GM23248 (cell line): ENCODE measurements around the gene RAB9B. TPM values are rescaled to one million over a fixed set of nuclear protein-coding genes. Genes with fewer than 3 reads are reported as not detected.
A peak's percentile ranks its signal among the peaks of the same experiment; 100 is the strongest.

ENCODE experiments used
- DNase-seq: peaks from one replicate; pipeline ENCODE4 v3.0.0-alpha.2; 2015
- H2AFZ ChIP-seq: fragments of 200-600 bp; sonication (generic); 2 replicates; pipeline ENCODE4 v1.6.1; 2016; ENCODE audit warnings: antibody characterized with exemption
- H3F3A ChIP-seq: fragments of 200-600 bp; sonication (generic); 2 replicates; pipeline ENCODE4 v1.6.1; 2016; ENCODE audit warnings: mild to moderate bottlenecking, antibody characterized with exemption, mixed run types; ENCODE audit not compliant: insufficient read depth
- H3K27ac ChIP-seq: fragments of 200-600 bp; sonication (generic); 2 replicates; pipeline ENCODE4 v1.5.1; 2016; ENCODE audit warnings: mild to moderate bottlenecking
- H3K27me3 ChIP-seq: fragments of 200-600 bp; sonication (generic); replicated peaks from 2 replicates; pipeline ENCODE4 v1.6.1; 2016; ENCODE audit warnings: mild to moderate bottlenecking; ENCODE audit not compliant: insufficient read depth
- H3K36me3 ChIP-seq: fragments of 200-600 bp; sonication (generic); 2 replicates; pipeline ENCODE4 v1.6.1; 2016; ENCODE audit warnings: low read depth, mild to moderate bottlenecking
- H3K4me1 ChIP-seq: fragments of 200-600 bp; sonication (generic); 2 replicates; pipeline ENCODE4 v1.6.1; 2016; ENCODE audit warnings: mild to moderate bottlenecking; ENCODE audit not compliant: insufficient read depth
- H3K4me2 ChIP-seq: fragments of 200-600 bp; sonication (generic); one replicate; pipeline ENCODE4 v1.6.1; 2016; ENCODE audit warnings: mild to moderate bottlenecking; ENCODE audit not compliant: unreplicated experiment
- H3K4me3 ChIP-seq: fragments of 200-600 bp; sonication (generic); 2 replicates; pipeline ENCODE4 v1.5.1; 2016; ENCODE audit warnings: mild to moderate bottlenecking
- H3K79me2 ChIP-seq: fragments of 200-600 bp; sonication (generic); 2 replicates; pipeline ENCODE4 v1.6.1; 2016; ENCODE audit warnings: mild to moderate bottlenecking; ENCODE audit not compliant: insufficient read depth
- H3K9ac ChIP-seq: fragments of 200-600 bp; sonication (generic); 2 replicates; pipeline ENCODE4 v1.6.1; 2016; ENCODE audit warnings: mild to moderate bottlenecking
- H3K9me2 ChIP-seq: fragments of 200-600 bp; sonication (generic); 2 replicates; pipeline ENCODE4 v1.6.1; 2016; ENCODE audit warnings: mixed run types, mild to moderate bottlenecking, moderate library complexity; ENCODE audit not compliant: insufficient read depth
- H3K9me3 ChIP-seq: fragments of 200-600 bp; sonication (generic); one replicate; pipeline ENCODE4 v1.6.1; 2017; ENCODE audit warnings: low read depth
- H4K20me1 ChIP-seq: fragments of 200-600 bp; sonication (generic); 2 replicates; pipeline ENCODE4 v1.6.0; 2016; ENCODE audit not compliant: insufficient read depth
- EZH2 ChIP-seq: fragments of 200-600 bp; sonication (generic); IDR thresholded peaks from 2 replicates; pipeline ENCODE4 v1.6.1; 2018; ENCODE audit warnings: antibody characterized with exemption, mild to moderate bottlenecking; ENCODE audit not compliant: insufficient read depth, poor library complexity, severe bottlenecking
- EZH2phosphoT487 ChIP-seq: fragments of 200-600 bp; sonication (generic); IDR thresholded peaks from 2 replicates; pipeline ENCODE4 v1.6.1; 2018; ENCODE audit warnings: antibody characterized with exemption, moderate library complexity, mild to moderate bottlenecking, low read depth; ENCODE audit not compliant: insufficient read depth
- WGBS, 2 experiments: methylation state at CpG; one replicate each; pipeline ENCODE4 v1.1.6; 2015 to 2017; ENCODE audit warnings: low lambda C conversion rate in 2 of 2, low coverage in 1 of 2; ENCODE audit errors: missing lambda C conversion rate in 2 of 2; 5-methylcytosine and 5-hydroxymethylcytosine counted together
- in situ Hi-C: fragments of 300-500 bp; cut with MboI; formaldehyde crosslinking; loops from 2 replicates; pipeline ENCODE4 v1.15.0; 2020
- polyA plus RNA-seq: library from polyadenylated mRNA; unstranded; fragments of >200 nt; fragmentation: Nextera tagmentation; extraction: Ambion mirVana; gene quantifications from 2 replicates; pipeline ENCODE4 v1.2.1, GENCODE V29; 2016
- total RNA-seq: library from RNA; depleted of rRNA; stranded (reverse); fragments of >200 nt; shearing (Covaris generic); gene quantifications from 2 replicates; pipeline ENCODE4 v1.2.3, GENCODE V29; 2014

RAB9B gene
- total and polyA plus RNA-seq, 2 experiments from 2014 or later: 0.80 to 1.5 TPM

DNA sequence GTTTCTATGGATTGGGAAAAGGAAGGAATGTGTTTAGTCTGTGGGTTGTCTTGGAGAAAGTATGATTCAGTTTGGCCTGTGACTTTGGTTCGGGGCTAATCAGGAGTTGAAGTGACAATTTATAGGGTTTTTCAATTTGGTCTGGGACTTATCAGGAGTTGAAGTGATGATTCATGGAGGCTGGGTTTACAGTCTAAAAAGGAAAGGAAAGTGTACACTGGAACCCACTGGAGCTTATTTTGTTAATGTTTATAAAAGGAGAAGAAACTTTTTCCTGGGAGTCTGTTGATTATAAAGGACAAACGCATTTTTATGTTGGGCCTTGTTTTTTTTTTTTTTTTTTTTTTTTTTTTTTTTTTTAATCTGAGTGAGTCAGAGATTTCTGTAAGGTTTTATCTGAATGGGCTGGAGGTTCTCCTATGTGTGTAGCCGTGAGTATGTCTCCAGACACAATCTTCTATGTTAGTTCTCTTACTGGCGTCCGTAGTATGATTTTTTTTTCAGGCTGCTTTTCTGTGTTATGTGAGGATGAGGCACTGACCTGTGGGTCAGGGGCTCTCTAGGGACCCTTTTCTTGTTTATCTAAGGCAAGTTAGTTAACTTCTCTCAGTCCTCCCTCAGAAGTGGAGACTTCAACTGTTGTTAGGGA, 33.0 kb upstream of the RAB9B start:
- Histone ChIP-seq H2AFZ (no peak overlapping the region), H3K9me3 (no peaks in the 10 kb centered on the region), H3K4me2 (no peak overlapping the region), H3K27me3 (no peaks in the 10 kb centered on the region), H3K4me1 (no peaks in the 10 kb centered on the region), H3K27ac (no peak overlapping the region), H3K36me3 (no peaks in the 10 kb centered on the region), H3K4me3 (no peak overlapping the region), H3K79me2 (no peaks in the 10 kb centered on the region), H3K9me2 (no peaks in the 10 kb centered on the region), H3K9ac (no peak overlapping the region), H4K20me1 (no peaks in the 10 kb centered on the region), H3F3A (no peaks in the 10 kb centered on the region)
- in situ Hi-C loops: no loop called here
- TF ChIP-seq EZH2phosphoT487 (no peak), EZH2 (no peak)
- WGBS, 2 experiments: 51 to 56% methylated on average over 5 of the region's 5 CpGs
- DNase-seq: peak; percentile 13

DNA sequence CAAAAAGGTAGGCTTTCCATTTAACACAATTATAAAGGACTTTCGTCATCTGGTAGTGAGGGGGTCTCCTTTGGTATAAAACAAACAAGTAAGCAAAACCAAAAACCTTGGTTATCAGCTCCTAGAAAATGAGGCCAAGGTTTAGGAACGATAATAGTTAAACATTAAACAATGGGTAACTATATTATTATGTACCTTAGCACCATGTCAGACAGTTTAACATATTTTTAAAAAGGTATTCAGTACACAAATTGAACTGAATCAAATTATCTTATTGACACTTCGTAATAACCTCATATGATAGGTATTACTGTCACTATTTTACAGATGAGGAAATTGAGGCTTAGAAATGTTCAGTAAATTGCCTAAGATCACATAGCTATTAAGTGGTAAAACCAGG, 32.1 kb upstream of the RAB9B start:
- Histone ChIP-seq H3K4me3 (no peak overlapping the region), H3F3A (no peaks in the 10 kb centered on the region), H3K9me2 (no peaks in the 10 kb centered on the region), H3K27me3 (no peaks in the 10 kb centered on the region), H3K4me1 (no peaks in the 10 kb centered on the region), H3K27ac (no peak overlapping the region), H4K20me1 (no peaks in the 10 kb centered on the region), H3K79me2 (no peaks in the 10 kb centered on the region), H3K4me2 (no peak overlapping the region), H3K9me3 (no peaks in the 10 kb centered on the region), H3K36me3 (no peaks in the 10 kb centered on the region), H2AFZ (no peak overlapping the region), H3K9ac (no peak overlapping the region)
- DNase-seq: no peak
- in situ Hi-C loops: no loop called here
- TF ChIP-seq EZH2phosphoT487: no peak
- TF ChIP-seq EZH2: no peak
- 95 to 98% methylated on average over 3 of the region's 3 CpGs for WGBS, 2 experiments

DNA sequence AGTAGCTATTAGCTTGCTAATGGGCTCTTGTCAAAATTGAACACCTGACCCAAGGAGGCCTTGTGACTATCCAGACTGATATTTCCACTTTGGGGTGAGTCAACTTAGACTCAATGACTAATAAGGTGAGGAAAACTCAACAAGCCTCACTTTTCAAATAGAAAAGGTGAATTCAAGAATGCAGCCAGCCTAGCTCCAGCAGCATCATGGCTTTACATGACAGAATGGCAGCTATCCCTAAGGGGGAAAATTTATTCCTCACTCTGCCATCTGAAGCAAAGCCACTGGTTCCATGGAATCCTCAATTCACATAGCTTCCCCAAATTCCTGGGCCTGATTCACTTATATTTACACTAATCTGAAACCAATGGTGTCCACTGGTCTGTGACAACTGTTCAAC, 29.1 kb upstream of the RAB9B start:
- no peak for DNase-seq
- Histone ChIP-seq H3K4me2 (no peak overlapping the region), H3K9me3 (no peaks in the 10 kb centered on the region), H2AFZ (no peak overlapping the region), H3F3A (no peaks in the 10 kb centered on the region), H3K27ac (no peak overlapping the region), H3K9ac (no peak overlapping the region), H3K27me3 (no peaks in the 10 kb centered on the region), H3K4me1 (no peaks in the 10 kb centered on the region), H3K79me2 (no peaks in the 10 kb centered on the region), H3K36me3 (no peaks in the 10 kb centered on the region), H3K9me2 (no peaks in the 10 kb centered on the region), H4K20me1 (no peaks in the 10 kb centered on the region), H3K4me3 (no peak overlapping the region)
- in situ Hi-C loops: no loop called here
- TF ChIP-seq EZH2phosphoT487: no peak
- no peak for TF ChIP-seq EZH2

DNA sequence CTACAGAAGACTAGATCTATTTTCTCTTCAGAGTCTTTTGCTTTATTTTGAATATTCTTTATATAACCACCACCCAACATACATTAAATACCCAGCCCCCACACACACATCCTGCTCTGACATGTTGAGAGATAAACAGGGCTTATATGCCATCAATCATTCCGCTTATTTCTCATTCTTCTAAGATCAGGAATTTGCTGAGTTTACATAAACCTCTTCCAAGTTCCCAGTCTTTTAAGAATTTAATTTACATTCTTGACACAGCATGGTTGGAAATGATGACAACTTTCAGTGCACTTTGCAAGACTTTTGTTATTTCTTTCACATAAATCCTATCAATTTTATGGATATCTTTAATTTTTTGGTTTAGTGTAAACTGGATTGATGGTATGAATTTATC, 17.5 kb upstream of the RAB9B start:
- H2AFZ ChIP-seq: no peak overlapping the region
- no peak overlapping the region for H3K9ac ChIP-seq
- no peak for DNase-seq
- no peaks in the 10 kb centered on the region for H3K9me2 ChIP-seq
- no peaks in the 10 kb centered on the region for H4K20me1 ChIP-seq
- no peak overlapping the region for H3K27ac ChIP-seq
- H3K9me3 ChIP-seq: no peaks in the 10 kb centered on the region
- no peak overlapping the region for H3K4me2 ChIP-seq
- no peak for TF ChIP-seq EZH2
- no peak for TF ChIP-seq EZH2phosphoT487
- 94 to 100% methylated on average over 1 of the region's 1 CpG for WGBS, 2 experiments
- no peaks in the 10 kb centered on the region for H3K36me3 ChIP-seq
- H3K4me1 ChIP-seq: peaks cover 25% of the 10 kb centered on the region
- H3K79me2 ChIP-seq: no peaks in the 10 kb centered on the region
- no peak overlapping the region for H3K4me3 ChIP-seq
- H3K27me3 ChIP-seq: no peaks in the 10 kb centered on the region
- peaks cover 22% of the 10 kb centered on the region for H3F3A ChIP-seq
- in situ Hi-C loops: loop anchor here (25.0 kb wide), 1 partner anchor 263 kb away; the partner anchor contains the start of gene ZCCHC18
